Type B pancreatic cell (in vitro differentiated cells): ENCODE measurements around the gene PTPRB. TPM values are rescaled to one million over a fixed set of nuclear protein-coding genes. Genes with fewer than 3 reads are reported as not detected.
A peak's percentile ranks its signal among the peaks of the same experiment; 100 is the strongest.

Experiments
- DNase-seq: peaks from one replicate; pipeline ENCODE4 v3.0.0; 2021; ENCODE audit warnings: mixed read lengths; ENCODE audit not compliant: unreplicated experiment; ENCODE audit errors: extremely low spot score
- H3K27ac Mint-ChIP-seq: 2 replicates; pipeline ENCODE4 v1.8.0; 2021; ENCODE audit warnings: mild to moderate bottlenecking, mixed read lengths
- H3K27me3 Mint-ChIP-seq: 2 replicates; pipeline ENCODE4 v1.8.0; 2021; ENCODE audit warnings: mixed read lengths
- H3K36me3 Mint-ChIP-seq: 2 replicates; pipeline ENCODE4 v1.8.0; 2021; ENCODE audit warnings: mixed read lengths
- H3K4me1 Mint-ChIP-seq: one replicate; pipeline ENCODE4 v1.8.0; 2021; ENCODE audit warnings: mixed read lengths; ENCODE audit not compliant: unreplicated experiment
- H3K4me3 Mint-ChIP-seq: 2 replicates; pipeline ENCODE4 v1.8.0; 2021; ENCODE audit warnings: mild to moderate bottlenecking, mixed read lengths
- H3K9me3 Mint-ChIP-seq: 2 replicates; pipeline ENCODE4 v1.8.0; 2021; ENCODE audit warnings: mixed read lengths
- CTCF ChIP-seq: fragments of 200-600 bp; sonication (generic); conservative IDR thresholded peaks from 2 replicates; pipeline ENCODE4 v1.5.0; 2021; ENCODE audit warnings: antibody characterized with exemption, mild to moderate bottlenecking
- total RNA-seq: library from RNA; stranded (reverse); gene quantifications from 2 replicates; pipeline ENCODE4 v1.2.1, GENCODE V29; 2021; ENCODE audit warnings: low replicate concordance

PTPRB gene
- total RNA-seq, 1 donor from 2014 or later: 4.2 TPM

- DNase-seq: no peak
Measured at GRCh38 chr12:70609203-70609602, 28.0 kb downstream of the PTPRB start.

GRCh38 chr12:70608184-70608583 lies 29.0 kb downstream of the PTPRB start:
- no peaks in the 10 kb centered on the region for H3K36me3 Mint-ChIP-seq
- H3K4me1 Mint-ChIP-seq: peaks cover 13% of the 10 kb centered on the region
- peaks cover 59% of the 10 kb centered on the region for H3K27me3 Mint-ChIP-seq
- no peaks in the 10 kb centered on the region for H3K9me3 Mint-ChIP-seq
- peak overlapping the region; percentile 88 for H3K4me3 Mint-ChIP-seq
- no peak overlapping the region for H3K27ac Mint-ChIP-seq
- TF ChIP-seq CTCF: no peak
- no peak for DNase-seq

More at GRCh38 chr12:70609203-70609602, 28.0 kb downstream of the PTPRB start:
- Mint-ChIP-seq H3K9me3 (no peaks in the 10 kb centered on the region), H3K4me1 (peaks cover 13% of the 10 kb centered on the region), H3K36me3 (no peaks in the 10 kb centered on the region), H3K4me3 (peak overlapping the region; percentile 88), H3K27ac (no peak overlapping the region), H3K27me3 (peaks cover 66% of the 10 kb centered on the region)
- no peak for TF ChIP-seq CTCF

DNA sequence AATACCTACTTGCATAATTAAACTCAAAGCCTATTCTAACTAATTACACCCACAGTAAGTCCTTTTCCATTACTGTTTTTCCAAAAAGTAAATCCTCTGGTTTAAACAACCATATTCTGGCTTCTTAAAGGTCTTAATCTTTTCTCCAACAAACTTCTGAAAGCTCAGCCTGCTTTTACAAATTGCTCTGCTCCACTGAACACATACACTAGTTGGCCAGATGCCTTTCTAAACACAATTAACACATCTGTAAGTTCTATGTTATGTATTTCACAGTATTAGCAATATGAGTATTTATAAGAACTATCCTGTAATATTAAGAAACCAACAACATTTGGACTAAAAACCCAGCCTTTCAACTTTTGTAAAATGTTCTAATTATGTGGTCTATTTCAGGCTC lies 30.1 kb downstream of the PTPRB start:
- Mint-ChIP-seq H3K4me3 (no peak overlapping the region), H3K27ac (no peak overlapping the region), H3K4me1 (peaks cover 13% of the 10 kb centered on the region), H3K27me3 (peaks cover 51% of the 10 kb centered on the region), H3K9me3 (no peaks in the 10 kb centered on the region), H3K36me3 (no peaks in the 10 kb centered on the region)
- no peak for TF ChIP-seq CTCF
- DNase-seq: no peak

DNA sequence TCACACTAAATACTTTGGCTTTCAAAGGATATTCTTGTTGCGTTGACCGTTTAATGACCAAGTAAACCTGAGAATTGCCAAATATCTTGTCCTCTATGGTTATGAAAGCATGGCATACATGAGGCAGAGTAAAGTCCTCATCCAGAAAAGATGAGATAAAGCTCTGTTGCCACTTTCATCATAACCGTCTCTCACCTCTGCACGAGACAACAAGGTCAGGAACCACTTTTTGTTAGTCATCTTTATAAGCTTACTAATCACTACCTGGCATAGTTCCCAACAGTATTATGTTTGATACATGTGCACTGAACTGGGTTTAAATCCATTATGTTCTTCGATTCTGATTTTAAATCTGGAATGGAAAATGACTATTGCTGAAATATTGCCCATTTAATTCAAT lies 31.3 kb downstream of the PTPRB start:
- DNase-seq: no peak

DNA sequence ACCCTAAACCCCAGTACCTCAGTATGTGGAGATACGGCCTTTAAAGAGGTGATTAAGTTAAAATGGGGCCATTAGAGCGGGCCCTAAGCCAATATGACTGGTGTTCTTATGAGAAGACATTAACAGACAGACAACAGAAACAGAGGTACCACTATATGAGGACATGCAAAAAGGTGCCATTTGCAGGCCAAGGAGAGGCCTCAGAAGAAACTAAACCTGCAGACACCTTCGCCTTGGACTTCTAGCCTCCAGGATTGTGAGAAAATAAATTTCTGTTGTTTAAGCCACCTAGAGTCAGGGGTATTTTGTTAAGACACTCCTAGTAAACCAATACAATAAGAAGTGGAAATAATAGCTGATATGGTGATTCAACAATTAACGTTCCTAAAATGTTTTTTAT lies 32.6 kb downstream of the PTPRB start:
- H3K27ac Mint-ChIP-seq: no peak overlapping the region
- no peaks in the 10 kb centered on the region for H3K4me1 Mint-ChIP-seq
- TF ChIP-seq CTCF: no peak
- H3K9me3 Mint-ChIP-seq: no peaks in the 10 kb centered on the region
- peaks cover 38% of the 10 kb centered on the region for H3K27me3 Mint-ChIP-seq
- H3K4me3 Mint-ChIP-seq: no peak overlapping the region
- no peaks in the 10 kb centered on the region for H3K36me3 Mint-ChIP-seq
- no peak for DNase-seq

More for the DNA sequence above, 31.3 kb downstream of the PTPRB start:
- H3K9me3 Mint-ChIP-seq: no peaks in the 10 kb centered on the region
- peaks cover 6% of the 10 kb centered on the region for H3K4me1 Mint-ChIP-seq
- H3K4me3 Mint-ChIP-seq: no peak overlapping the region
- H3K27me3 Mint-ChIP-seq: peaks cover 46% of the 10 kb centered on the region
- TF ChIP-seq CTCF: no peak
- no peak overlapping the region for H3K27ac Mint-ChIP-seq
- no peaks in the 10 kb centered on the region for H3K36me3 Mint-ChIP-seq

GRCh38 chr12:70603044-70603443 lies 34.2 kb downstream of the PTPRB start:
- no peaks in the 10 kb centered on the region for H3K36me3 Mint-ChIP-seq
- no peaks in the 10 kb centered on the region for H3K9me3 Mint-ChIP-seq
- H3K27me3 Mint-ChIP-seq: peaks cover 23% of the 10 kb centered on the region
- no peak for TF ChIP-seq CTCF
- H3K4me1 Mint-ChIP-seq: no peaks in the 10 kb centered on the region
- H3K27ac Mint-ChIP-seq: no peak overlapping the region
- no peak for DNase-seq
- no peak overlapping the region for H3K4me3 Mint-ChIP-seq
